Mesendoderm (in vitro differentiated cells): ENCODE data around the gene FTH1.
"Not testable (repeated sequence)": the region's sequence is repeated elsewhere in the genome, so short reads cannot be mapped to it uniquely, and the experiment has no call there.

Experiments
- DNase-seq: peaks from one replicate; pipeline ENCODE4 v3.0.0; 2013
- H2AK5ac ChIP-seq: 2 replicates; pipeline ENCODE4 v1.6.1; 2013; ENCODE audit warnings: low read length, inconsistent platforms
- H2BK120ac ChIP-seq: 2 replicates; pipeline ENCODE4 v1.6.1; 2013; ENCODE audit warnings: low read depth, mild to moderate bottlenecking, low read length, moderate library complexity, mixed read lengths
- H2BK15ac ChIP-seq: replicated peaks from 2 replicates; pipeline ENCODE4 v1.6.1; 2013; ENCODE audit warnings: low read depth, mild to moderate bottlenecking, moderate library complexity
- H2BK5ac ChIP-seq: 2 replicates; pipeline ENCODE4 v1.6.1; 2013; ENCODE audit warnings: low read length, inconsistent platforms
- H3K18ac ChIP-seq: 2 replicates; pipeline ENCODE4 v1.6.1; 2013; ENCODE audit warnings: mild to moderate bottlenecking, low read length, mixed read lengths
- H3K23ac ChIP-seq: one replicate; pipeline ENCODE4 v1.6.1; 2013; ENCODE audit warnings: low read length
- H3K27ac ChIP-seq: 2 replicates; pipeline ENCODE4 v1.5.1; 2013; ENCODE audit warnings: low read depth, mild to moderate bottlenecking, inconsistent platforms, low read length, moderate library complexity
- H3K27me3 ChIP-seq: 2 replicates; pipeline ENCODE4 v1.6.1; 2013; ENCODE audit warnings: low read length, control low read depth, mild to moderate bottlenecking, inconsistent platforms; ENCODE audit not compliant: insufficient read depth, poor library complexity
- H3K36me3 ChIP-seq: 2 replicates; pipeline ENCODE4 v1.6.1; 2013; ENCODE audit warnings: low read length, inconsistent platforms; ENCODE audit not compliant: control insufficient read depth, insufficient read depth
- H3K4ac ChIP-seq: one replicate; pipeline ENCODE4 v1.6.1; 2013; ENCODE audit warnings: low read depth, mild to moderate bottlenecking, low read length, moderate library complexity
- H3K4me1 ChIP-seq: 2 replicates; pipeline ENCODE4 v1.6.1; 2013; ENCODE audit warnings: low read depth, low read length, inconsistent platforms; ENCODE audit not compliant: control insufficient read depth
- H3K4me2 ChIP-seq: 2 replicates; pipeline ENCODE4 v1.6.1; 2013; ENCODE audit warnings: low read length
- H3K4me3 ChIP-seq: 2 replicates; pipeline ENCODE4 v1.5.1; 2013; ENCODE audit warnings: mild to moderate bottlenecking, low read length
- H3K56ac ChIP-seq: one replicate; pipeline ENCODE4 v1.6.1; 2013; ENCODE audit warnings: low read length
- H3K79me1 ChIP-seq: 2 replicates; pipeline ENCODE4 v1.6.1; 2013; ENCODE audit warnings: low read length, inconsistent platforms
- H3K79me2 ChIP-seq: 2 replicates; pipeline ENCODE4 v1.6.1; 2013; ENCODE audit warnings: mild to moderate bottlenecking, low read length; ENCODE audit not compliant: control insufficient read depth, insufficient read depth
- H3K9ac ChIP-seq: 2 replicates; pipeline ENCODE4 v1.6.1; 2013; ENCODE audit warnings: low read length, inconsistent platforms
- H4K5ac ChIP-seq: one replicate; pipeline ENCODE4 v1.6.1; 2013; ENCODE audit warnings: low read length
- H4K8ac ChIP-seq: one replicate; pipeline ENCODE4 v1.6.1; 2013; ENCODE audit warnings: low read depth, mild to moderate bottlenecking, control low read depth, low read length, moderate library complexity
- WGBS: extraction: QIAGEN DNeasy Blood & Tissue Kit; methylation state at CpG from one replicate; pipeline ENCODE4 v1.1.7; 2013; ENCODE audit warnings: low lambda C conversion rate, missing lambda C conversion rate; ENCODE audit not compliant: insufficient coverage; ENCODE audit errors: extremely low coverage; 5-methylcytosine and 5-hydroxymethylcytosine counted together

Gene FTH1

GRCh38 chr11:62011881-62012280 lies 44.4 kb upstream of the FTH1 start:
- Histone ChIP-seq H2AK5ac (no peak overlapping the region), H3K9ac (no peak overlapping the region), H3K4me1 (no peaks in the 10 kb centered on the region), H4K8ac (no peak overlapping the region), H4K5ac (no peak overlapping the region), H3K27me3 (no peaks in the 10 kb centered on the region), H3K79me2 (no peaks in the 10 kb centered on the region), H3K56ac (no peak overlapping the region), H3K4me3 (no peak overlapping the region), H2BK120ac (no peak overlapping the region), H3K79me1 (no peaks in the 10 kb centered on the region), H3K23ac (no peak overlapping the region), H3K4ac (no peak overlapping the region), H3K18ac (no peak overlapping the region), H3K27ac (no peak overlapping the region), H2BK15ac (no peak overlapping the region), H3K36me3 (no peaks in the 10 kb centered on the region), H3K4me2 (no peak overlapping the region), H2BK5ac (no peak overlapping the region)
- WGBS = no CpG with 5 or more reads among the region's 9 CpGs
- no peak for DNase-seq

GRCh38 chr11:62010935-62011528 lies 43.6 kb upstream of the FTH1 start:
- Histone ChIP-seq H3K9ac (no peak overlapping the region), H2BK120ac (no peak overlapping the region), H4K5ac (no peak overlapping the region), H3K27me3 (no peaks in the 10 kb centered on the region), H3K36me3 (no peaks in the 10 kb centered on the region), H2BK15ac (no peak overlapping the region), H3K18ac (no peak overlapping the region), H3K23ac (no peak overlapping the region), H2AK5ac (no peak overlapping the region), H3K79me1 (no peaks in the 10 kb centered on the region), H3K4ac (no peak overlapping the region), H3K4me3 (no peak overlapping the region), H3K79me2 (no peaks in the 10 kb centered on the region), H3K56ac (no peak overlapping the region), H2BK5ac (no peak overlapping the region), H3K4me2 (no peak overlapping the region), H3K27ac (no peak overlapping the region), H4K8ac (no peak overlapping the region), H3K4me1 (no peaks in the 10 kb centered on the region)
- no peak for DNase-seq
- WGBS = no CpG with 5 or more reads among the region's 4 CpGs

DNA sequence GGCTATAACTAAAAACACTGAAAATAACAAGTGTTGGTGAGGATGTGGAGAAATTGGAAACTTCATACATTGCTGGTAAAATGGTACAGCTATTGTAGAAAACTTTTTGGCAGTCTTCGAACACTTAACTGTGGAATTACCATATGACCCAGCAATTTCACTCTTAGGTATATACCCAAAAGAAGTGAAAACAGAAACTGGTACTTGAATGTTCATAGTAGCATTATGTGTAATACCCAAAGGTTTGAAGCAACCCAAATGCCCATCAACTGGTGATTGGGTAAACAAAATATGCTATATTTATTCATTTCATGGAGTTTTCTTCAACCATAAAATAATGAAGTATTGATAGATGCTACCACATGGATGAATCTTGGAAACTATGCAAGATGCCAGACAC lies 40.8 kb upstream of the FTH1 start:
- Histone ChIP-seq H3K23ac (no peak overlapping the region), H4K8ac (no peak overlapping the region), H3K4me3 (no peak overlapping the region), H3K4ac (no peak overlapping the region), H3K27ac (no peak overlapping the region), H2BK120ac (no peak overlapping the region), H2AK5ac (no peak overlapping the region), H2BK5ac (no peak overlapping the region), H3K4me2 (no peak overlapping the region), H3K18ac (no peak overlapping the region), H3K9ac (no peak overlapping the region), H2BK15ac (no peak overlapping the region), H3K79me1 (no peaks in the 10 kb centered on the region), H3K79me2 (no peaks in the 10 kb centered on the region), H4K5ac (no peak overlapping the region), H3K4me1 (no peaks in the 10 kb centered on the region), H3K56ac (no peak overlapping the region), H3K27me3 (no peaks in the 10 kb centered on the region), H3K36me3 (no peaks in the 10 kb centered on the region)
- no CpG with 5 or more reads among the region's 1 CpG for WGBS
- no peak for DNase-seq

- Histone ChIP-seq H4K5ac (no peak overlapping the region), H3K4me2 (no peak overlapping the region), H3K4me3 (no peak overlapping the region), H3K27ac (no peak overlapping the region), H3K79me1 (no peaks in the 10 kb centered on the region), H3K27me3 (no peaks in the 10 kb centered on the region), H2BK5ac (no peak overlapping the region), H2AK5ac (no peak overlapping the region), H3K23ac (no peak overlapping the region), H4K8ac (no peak overlapping the region), H3K9ac (no peak overlapping the region), H3K36me3 (no peaks in the 10 kb centered on the region), H3K56ac (no peak overlapping the region), H3K18ac (no peak overlapping the region), H2BK120ac (no peak overlapping the region), H3K4ac (no peak overlapping the region), H2BK15ac (no peak overlapping the region), H3K4me1 (no peaks in the 10 kb centered on the region), H3K79me2 (no peaks in the 10 kb centered on the region)
- WGBS = no CpG with 5 or more reads among the region's 2 CpGs
- DNase-seq = no peak
Measured at GRCh38 chr11:62004473-62004872, 37.0 kb upstream of the FTH1 start.

DNA sequence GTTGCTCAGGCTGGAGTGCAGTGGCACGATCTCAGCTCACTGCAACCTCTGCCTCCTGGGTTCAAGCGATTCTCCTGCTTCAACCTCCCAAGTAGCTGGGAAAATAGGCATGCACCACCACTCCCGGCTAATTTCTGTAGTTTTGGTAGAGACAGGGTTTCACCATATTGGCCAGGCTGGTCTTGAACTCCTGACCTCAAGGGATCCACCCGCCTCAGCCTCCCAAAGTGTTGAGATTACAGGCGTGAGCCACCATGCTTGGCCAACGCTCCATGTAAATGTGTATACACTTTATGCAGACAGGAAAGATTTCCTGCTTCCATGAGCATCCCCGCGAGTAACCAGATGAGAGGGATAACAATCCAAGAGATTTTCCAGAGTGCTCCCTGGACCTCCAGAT lies 34.8 kb upstream of the FTH1 start:
- not testable (repeated sequence) for H3K27ac ChIP-seq, H4K8ac ChIP-seq, H2AK5ac ChIP-seq, H3K27me3 ChIP-seq, H3K79me1 ChIP-seq, H3K36me3 ChIP-seq, H3K56ac ChIP-seq, H3K18ac ChIP-seq, H3K9ac ChIP-seq, H2BK15ac ChIP-seq, H3K4me3 ChIP-seq, DNase-seq, H3K4me2 ChIP-seq, H3K4me1 ChIP-seq, H2BK5ac ChIP-seq, H3K79me2 ChIP-seq, H3K4ac ChIP-seq, H2BK120ac ChIP-seq, H4K5ac ChIP-seq, H3K23ac ChIP-seq
- WGBS = no CpG with 5 or more reads among the region's 8 CpGs

- no peak overlapping the region for H2BK15ac ChIP-seq
- WGBS = no CpG with 5 or more reads among the region's 12 CpGs
- H3K79me2 ChIP-seq = no peaks in the 10 kb centered on the region
- H3K23ac ChIP-seq = no peak overlapping the region
- H3K4me1 ChIP-seq = no peaks in the 10 kb centered on the region
- H3K27ac ChIP-seq = no peak overlapping the region
- H3K4me2 ChIP-seq = no peak overlapping the region
- H3K4me3 ChIP-seq = no peak overlapping the region
- no peak overlapping the region for H2AK5ac ChIP-seq
- H2BK5ac ChIP-seq = no peak overlapping the region
- no peak overlapping the region for H2BK120ac ChIP-seq
- H4K8ac ChIP-seq = no peak overlapping the region
- H3K56ac ChIP-seq = no peak overlapping the region
- no peak for DNase-seq
- no peak overlapping the region for H3K9ac ChIP-seq
- no peaks in the 10 kb centered on the region for H3K36me3 ChIP-seq
- H3K27me3 ChIP-seq = no peaks in the 10 kb centered on the region
- H3K18ac ChIP-seq = no peak overlapping the region
- no peak overlapping the region for H4K5ac ChIP-seq
- H3K4ac ChIP-seq = no peak overlapping the region
- no peaks in the 10 kb centered on the region for H3K79me1 ChIP-seq
Measured at GRCh38 chr11:62001450-62002191, 34.2 kb upstream of the FTH1 start.
